ENCODE measurements around the gene DGKZ.

The DGKZ gene

DNA sequence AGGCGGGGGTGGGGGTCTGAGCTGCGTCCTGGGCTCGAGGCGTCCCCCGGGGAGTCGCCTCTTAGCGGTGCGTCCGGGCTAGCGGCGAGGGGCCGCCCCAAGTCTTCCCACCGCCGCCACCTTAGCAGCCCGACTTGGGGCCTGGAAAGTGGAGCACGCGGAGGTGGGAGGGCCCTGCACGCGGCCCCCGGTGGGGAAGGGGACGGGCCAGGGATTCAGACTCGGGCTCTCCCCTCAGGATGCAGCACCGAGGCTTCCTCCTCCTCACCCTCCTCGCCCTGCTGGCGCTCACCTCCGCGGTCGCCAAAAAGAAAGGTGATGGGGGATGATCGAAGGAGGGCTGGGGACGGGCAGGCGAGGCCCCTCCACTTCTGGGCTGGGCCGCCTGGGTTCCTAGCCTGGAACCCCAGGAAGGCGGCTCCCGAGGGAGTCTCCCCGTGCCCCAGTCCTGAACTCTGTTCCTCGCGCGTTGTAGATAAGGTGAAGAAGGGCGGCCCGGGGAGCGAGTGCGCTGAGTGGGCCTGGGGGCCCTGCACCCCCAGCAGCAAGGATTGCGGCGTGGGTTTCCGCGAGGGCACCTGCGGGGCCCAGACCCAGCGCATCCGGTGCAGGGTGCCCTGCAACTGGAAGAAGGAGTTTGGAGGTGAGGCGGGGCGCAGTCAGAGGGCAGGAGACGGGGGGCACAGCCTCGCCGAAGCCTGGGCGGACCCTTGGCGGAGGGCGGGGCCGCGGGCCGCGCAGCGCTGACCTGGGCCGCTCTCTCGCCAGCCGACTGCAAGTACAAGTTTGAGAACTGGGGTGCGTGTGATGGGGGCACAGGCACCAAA, 34.8 kb downstream of the DGKZ start:
- no peak for DNase-seq (ENCODE audit: low read depth)

DNA sequence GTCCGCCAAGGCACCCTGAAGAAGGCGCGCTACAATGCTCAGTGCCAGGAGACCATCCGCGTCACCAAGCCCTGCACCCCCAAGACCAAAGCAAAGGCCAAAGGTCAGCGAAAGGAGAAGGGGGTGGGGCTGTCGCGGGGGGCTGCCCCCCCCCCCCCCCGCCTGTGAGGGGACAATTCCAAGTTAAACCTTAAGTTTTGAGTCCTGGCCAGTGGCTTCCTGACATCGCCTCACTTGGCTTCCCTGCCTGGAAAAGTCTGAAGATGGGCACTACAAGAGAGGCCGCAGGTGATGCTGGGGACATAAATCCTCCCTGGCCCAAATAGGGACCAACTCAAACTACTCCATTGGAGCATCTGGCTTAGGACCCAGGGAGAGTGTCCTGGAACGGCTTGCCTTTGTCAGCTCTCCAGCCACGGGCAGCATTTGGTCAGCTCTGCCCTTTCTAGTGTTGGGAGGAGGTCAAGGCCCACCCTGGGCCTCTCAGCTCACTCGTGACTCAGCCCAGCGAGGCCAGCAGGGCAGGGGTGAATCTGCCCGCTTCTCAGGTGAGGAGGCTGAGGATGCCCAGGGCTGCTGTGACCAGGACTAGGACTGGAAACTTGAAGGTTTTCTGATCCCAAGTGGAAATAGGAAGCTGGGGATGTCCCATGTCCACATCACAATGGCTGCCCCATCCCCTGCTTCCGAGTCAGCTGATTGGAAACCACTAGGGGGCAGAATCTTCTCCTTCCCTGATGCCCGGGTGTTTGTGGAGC, 35.6 kb downstream of the DGKZ start:
- DNase-seq (ENCODE audit: low read depth): no peak

DNA sequence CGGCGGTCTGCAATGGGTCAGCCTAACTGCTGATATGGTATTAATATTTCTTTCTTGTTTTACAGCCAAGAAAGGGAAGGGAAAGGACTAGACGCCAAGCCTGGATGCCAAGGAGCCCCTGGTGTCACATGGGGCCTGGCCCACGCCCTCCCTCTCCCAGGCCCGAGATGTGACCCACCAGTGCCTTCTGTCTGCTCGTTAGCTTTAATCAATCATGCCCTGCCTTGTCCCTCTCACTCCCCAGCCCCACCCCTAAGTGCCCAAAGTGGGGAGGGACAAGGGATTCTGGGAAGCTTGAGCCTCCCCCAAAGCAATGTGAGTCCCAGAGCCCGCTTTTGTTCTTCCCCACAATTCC, 36.1 kb downstream of the DGKZ start:
- DNase-seq (ENCODE audit: low read depth): no peak

DNA sequence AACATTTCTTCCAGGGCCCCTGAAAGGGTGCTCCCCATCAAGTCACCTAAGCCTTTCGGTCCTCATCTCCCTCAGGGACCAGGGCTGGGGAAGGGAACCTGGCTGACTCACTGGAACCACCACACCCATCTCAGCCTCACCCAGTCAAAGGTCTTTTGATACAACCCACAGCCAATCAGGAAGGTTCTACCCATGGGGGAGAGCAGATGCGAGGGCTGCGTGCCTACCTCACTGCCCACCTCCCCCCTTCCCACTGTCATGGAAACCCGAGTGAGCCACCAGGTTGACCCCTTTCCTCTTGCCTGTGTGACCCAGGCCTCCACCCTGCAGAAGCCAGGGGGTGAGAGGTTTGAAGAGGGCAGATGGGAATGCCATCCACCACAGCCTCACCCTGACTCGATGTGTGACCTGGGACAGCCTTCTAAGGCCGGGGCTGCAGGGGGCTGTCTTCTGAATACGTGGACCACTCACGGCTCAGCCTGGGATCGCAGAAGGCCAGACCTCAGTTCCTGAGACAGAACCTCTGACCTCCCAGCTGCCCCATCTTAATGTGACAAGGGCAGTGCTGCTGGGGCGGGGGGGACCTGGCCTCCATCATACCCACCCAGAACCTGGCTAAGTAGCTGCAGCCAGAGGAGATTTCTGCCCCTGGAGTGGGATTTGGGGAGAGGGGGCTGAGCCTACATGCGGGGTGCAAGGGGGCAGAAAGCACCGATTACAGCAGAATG, 36.9 kb downstream of the DGKZ start:
- no peak for DNase-seq (ENCODE audit: low read depth)

DNA sequence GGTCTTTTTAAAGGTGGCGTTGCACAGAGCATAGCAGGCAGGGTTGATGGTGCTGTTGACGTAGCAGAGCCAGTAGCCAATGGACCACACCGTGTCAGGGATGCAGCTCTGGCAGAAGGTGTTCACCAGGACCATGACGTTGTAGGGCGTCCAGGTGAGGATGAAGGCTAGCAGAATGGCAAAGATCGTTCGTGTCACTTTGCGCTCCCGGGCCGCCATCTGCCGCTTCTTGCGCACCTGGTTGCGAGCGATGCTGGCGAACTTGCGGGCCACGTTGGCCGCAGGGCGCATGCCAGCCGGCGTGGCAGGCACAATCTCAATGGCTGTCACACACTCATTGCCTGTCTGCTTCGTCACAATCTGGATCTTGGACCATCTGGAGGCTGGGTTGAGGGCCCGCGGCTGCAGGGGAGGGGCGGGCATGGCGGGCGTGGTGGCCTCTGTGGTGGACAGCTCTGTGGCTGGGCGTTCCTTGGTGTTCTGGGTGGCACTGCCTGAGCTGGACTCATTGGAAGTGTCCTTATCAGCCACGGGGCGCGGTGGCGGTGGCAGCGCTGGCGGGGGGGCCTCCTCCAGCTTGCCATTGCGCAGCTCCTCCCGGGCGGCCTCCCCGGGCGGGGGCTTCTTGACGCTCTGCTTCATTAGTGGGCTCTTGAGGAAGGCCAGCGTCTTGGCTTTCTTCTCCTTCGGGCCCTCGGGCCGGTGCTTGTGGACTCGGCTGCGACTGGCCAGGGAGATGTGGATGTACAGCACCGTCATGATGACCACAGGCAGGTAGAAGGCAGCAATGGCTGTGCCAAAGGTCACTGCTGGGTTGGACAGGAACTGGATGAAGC, 38.1 kb downstream of the DGKZ start:
- DNase-seq (ENCODE audit: low read depth): no peak

DNA sequence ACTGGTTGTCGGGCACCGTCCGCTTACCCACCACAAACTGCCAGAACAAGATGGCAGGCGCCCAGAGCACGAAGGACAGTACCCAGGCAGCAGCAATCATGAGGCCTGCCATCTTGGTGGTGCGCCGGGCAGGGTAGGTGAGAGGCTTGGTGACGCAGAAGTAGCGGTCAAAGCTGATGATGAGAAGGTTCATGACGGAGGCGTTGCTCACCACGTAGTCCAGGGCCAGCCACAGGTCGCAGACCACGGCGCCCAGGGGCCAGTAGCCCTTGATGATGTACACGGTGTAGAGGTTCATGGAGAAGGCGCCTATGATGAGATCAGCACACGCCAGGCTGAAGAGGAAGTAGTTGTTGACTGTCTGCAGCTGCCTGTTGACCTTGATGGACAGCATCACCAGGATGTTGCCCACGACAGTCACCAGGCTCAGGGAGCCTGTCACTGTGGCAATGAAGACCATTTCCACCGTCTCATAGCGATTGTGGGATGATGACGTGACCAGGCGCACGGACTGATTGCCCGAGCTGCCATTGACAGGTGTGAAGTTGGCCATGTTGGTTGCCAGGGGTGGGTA, 38.8 kb downstream of the DGKZ start:
- no peak for DNase-seq (ENCODE audit: low read depth)

DNA sequence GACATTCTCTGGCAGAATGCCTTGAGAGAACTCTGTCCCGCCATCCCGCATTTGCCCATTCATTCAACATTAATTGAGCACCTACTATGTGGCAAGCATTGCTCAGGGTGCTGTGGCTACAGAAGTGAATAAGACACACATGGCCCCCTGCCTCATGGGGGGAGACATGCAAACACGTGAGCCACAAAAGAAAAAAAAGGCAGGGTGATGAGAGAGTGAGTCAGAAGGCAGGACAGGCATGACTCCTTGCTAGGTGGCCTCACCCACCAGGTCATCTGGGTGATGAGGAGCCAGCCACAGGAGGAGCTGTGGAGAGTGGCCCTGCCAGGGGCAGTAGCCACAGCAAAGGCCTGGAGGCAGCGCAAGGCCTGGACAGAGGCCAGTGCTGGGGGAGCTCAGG, 39.4 kb downstream of the DGKZ start:
- no peak for DNase-seq (ENCODE audit: low read depth)

DNA sequence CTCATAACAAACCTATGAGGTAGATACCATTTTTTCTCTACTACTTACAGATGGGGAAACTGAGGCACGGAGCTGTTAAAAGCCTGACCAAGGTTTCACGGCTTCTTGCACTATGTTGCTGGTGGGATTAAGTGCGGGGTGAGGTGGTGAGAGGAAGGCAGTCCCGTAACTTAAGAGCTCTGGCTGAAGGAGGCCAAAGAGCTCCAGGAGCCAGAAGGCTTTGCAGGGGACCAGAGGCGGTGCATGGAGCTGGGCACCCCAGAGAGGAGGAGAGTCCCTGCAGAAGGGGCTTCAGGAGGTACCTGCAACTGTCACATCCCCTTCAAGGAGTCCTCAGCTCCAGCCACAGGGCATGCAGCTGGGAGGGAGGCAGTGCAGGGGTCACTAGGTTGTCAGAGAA, 40.2 kb downstream of the DGKZ start:
- DNase-seq (ENCODE audit: low read depth): no peak

DNA sequence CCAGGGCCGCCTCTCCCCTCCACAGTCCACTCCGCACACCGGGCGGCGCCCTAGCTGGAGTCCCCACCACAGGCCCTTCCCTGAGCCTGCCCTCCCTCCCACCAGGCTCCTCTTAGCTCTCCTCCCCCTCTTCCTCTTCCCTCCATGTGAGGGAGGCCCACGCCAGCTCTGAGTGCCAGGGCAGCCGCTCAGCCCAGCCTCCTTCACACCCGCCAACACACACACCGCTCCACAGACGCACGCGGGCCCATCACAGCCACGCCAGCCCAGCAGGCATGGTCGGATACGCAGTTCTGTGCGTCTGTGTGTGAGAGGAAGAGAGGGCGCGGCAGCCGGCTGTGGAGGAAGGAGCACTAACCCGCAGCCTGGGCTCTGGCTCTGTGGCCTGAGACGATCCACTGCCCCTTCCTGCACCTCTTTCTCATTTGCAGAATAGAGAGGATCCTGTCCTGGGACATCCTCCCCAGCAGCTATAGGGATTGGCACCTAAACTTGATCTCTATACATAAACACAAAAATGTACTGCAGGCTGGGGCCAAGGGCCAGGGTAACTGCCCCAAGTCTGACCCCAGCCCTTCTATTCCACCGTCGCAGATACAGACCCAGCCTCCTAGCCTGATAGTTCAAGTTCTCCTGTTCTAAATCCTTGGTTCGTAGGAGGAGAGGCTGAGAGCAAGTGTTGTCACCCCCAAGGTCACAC, 40.8 kb downstream of the DGKZ start:
- no peak for DNase-seq (ENCODE audit: low read depth)

DNA sequence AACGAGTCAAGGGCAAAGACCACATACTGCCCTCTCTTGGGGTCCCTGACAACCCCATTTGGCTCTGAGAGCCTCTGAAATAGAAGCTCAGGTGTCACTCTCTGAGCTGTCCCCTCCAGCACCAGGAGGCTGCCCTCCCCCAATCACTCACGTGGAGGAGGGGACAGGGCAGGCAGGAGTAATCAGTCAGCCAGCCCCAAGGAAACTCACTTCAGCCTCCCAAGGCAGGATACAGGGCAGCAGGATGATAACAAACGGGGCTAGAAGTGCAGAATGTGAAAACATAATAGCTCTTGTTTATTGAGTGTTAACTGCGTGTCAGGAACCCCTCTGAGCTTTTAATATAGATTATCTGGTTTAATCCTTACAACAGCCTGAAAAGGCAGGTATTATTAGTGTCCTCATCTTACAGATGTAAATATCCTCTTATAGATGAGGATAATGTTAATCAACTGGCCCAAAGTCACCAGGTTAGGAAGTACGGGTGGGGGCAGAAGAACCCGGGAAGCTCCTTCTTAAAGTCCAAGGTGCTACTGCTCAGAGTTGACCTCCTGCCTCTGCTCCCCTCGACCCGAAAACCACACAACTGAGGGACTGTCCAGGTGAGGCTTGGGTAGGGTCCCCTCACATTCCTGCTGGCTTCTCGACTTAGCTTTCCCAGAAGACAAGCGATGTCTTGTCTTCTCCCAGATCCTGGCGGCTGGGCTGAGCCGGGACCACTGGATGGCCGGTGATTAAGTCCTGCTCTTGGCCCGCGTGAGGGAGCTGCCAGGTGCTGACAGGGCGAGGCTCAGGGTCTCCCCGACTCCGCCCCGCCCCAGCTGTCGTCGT, 41.6 kb downstream of the DGKZ start:
- no peak for DNase-seq (ENCODE audit: low read depth)

DNA sequence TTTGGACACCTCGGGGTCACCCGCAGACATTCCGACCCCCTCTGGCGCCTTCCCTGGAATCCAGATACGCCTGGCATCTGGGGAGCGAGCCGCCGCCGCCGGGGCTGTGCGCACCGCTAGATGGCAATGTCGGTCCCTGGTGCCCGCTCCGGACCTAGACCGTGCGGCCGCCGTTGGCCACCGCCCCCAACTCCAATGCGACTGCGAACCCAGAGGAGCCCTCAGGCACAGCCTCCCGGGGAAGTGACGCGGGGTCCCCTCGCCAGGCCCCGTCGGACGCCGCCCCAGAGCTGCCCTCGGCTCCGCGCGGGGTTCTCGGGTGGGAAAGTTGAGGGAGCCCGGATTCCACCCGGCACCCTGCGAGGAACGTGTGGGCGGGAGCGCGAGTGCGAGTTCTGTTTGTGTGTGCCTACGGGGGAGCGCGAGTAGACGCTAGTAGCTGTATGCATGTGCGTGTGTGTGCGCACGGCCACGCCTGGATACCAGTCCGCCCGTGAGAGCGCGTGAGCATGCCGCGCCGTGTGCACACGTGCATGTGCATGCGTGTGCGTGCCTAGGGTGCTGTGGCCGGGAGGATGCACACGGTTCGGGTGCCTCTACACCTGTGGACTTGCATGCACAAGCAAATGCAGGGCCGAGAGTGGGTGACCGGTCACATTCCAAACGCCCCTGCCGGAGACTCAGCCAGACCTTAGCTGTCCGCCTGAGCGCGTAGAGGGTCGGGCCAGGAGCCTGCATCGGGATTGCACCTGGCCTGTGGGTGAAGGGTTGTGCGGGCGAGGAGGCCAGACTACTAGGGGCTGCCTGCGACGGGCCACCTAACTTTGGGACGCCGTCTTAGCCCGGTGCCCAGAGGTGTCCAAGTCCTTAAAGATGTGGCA, 42.4 kb downstream of the DGKZ start:
- no peak for DNase-seq (ENCODE audit: low read depth)

DNA sequence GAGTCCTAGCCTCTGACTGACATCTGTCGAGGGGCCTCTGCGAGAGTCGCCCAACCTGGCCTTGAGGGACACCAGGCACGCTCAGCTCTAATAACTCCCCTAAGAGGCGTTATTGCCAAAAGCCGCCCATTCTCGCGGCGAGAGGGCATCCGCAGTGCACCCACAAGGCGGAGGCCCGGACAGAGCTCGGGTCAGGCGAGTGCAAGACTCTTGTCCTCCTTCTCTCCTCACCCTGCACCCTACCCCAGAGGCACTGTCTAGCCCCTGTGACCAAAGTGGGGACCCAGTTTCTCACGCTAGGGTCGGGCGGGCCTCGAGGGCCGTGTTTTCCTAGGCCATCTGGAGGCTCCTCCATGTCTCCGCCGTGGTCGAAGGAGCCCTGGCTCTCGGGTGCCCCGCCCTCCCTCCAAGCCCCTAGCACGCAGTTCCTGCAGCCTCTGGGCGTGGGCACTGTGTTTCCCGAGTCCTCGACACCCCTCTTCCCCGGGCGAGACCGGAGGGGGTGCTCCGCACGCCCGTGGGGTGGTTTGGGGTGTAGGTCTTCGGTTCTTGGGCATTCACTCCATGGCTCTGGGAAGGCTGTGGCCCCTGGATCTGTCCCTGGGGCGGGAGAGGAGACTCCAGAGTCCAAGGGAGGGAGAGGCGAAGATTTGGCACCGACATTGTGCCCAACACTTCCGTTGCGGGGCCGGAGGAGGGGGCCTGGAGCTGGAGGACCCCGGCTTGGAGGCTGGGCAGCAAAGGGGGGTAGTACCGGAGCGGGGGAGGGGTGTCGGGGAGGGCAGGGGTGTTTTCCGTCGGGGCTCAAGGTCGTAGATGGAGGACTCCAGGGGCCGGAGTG, 43.3 kb downstream of the DGKZ start:
- no peak for DNase-seq (ENCODE audit: low read depth)

DNA sequence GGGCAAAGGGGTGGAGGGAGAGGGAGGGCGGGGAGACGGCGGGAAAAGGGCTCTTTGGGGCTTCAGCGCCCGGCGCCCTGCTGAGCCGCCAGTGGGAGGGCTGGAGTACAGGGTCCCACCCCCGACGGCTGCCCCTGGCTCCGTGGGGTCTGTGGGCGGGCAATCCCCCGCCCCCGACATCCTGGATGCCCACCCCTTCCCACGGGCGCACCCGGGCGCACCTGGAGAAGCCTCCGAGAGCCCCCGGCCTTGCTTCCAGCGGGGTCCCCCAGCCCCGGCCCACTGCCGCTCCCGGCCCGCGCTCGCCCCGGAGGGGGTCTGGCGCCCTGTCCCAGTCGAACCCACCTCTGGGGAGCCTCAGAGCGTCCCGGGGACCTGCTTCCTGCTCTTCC, 43.9 kb downstream of the DGKZ start:
- DNase-seq (ENCODE audit: low read depth): no peak

DNA sequence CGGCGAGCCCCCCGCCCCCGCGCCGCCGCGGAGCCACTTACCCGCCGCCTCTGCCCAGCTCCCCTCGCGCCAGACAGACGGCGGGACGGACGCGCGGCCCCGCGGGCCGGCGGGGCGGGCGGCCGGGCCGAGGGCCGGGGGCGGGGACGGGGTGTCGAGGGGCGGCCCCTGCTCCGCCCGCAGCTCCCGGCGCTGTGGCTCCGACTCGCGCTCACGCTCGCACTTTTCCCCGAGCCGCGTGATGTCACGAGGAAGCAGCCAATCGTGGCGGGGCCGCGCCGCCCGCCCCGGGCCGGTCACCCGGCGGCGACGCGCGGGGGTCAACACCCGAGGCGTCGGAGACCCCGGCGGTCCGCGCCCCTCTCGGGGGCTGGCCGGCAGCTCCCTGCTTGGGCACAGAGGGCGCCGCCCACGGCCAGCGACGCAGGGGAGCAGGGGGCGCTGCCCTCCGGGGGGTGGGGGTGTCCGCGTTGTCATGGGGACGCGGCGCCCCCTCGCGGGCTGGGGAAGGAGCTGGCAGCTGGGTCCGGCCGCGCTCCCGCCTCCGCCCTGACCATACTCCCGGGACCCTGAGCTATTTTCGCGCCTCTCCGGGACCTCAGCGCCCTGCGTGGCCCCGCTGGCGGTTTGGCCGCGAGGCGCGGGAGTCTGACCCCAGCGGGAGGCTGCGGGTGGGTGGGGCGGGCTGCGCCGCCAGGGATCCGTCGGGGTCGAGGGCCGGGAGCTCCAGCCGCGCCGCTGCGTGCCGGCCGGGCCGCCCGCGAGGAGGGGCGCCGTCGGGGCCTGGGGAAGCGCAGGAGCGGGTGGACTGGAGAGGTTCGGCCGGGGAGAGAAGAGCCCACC, 44.5 kb downstream of the DGKZ start, which contains the start of gene CHRM4:
CHRM4 (minus strand) TSS at position 199 of the 843 bp plus-strand sequence. CDS start 5,219 bp downstream, outside the sequence.
- no peak for DNase-seq (ENCODE audit: low read depth)

DNA sequence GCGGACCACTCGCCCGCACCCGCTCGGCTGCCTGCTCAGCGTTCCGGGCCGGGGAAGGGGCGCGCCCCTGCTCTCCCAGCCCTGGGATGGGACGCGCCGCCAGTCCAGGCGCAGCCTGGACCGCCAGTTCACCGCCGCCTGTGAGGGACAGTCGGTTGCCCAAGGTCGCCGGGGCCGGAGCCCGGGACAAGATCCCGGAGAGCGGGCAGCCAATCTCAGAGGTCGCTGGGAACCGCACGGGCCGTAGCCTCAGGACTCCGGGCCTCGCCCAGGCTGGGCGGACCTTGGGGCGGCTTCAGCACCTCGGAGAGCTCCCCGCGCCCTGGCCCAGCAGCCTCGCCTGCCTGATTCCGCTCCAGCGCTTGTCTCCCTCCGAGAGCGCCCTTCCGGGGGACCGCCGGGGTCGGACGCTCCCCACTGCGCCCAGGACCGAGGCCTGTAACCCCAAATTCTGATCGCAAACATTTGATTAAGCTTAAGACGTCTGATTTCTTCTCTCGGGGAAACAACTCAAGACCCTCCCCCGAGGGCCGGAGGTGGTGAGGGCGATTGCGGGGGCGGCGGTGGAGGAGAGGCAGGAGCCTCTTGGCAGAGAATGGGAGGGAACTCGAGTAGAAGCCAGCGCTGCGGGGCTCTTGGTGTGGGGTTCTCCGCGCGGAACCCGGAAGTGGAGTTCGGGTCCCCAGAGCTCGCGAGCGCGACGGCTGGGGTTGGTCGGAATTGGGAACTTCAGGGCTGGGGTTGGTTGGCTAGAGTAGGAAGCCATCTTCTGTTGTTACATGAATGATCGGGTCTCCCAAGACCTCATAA, 45.4 kb downstream of the DGKZ start:
- DNase-seq (ENCODE audit: low read depth): no peak

DNA sequence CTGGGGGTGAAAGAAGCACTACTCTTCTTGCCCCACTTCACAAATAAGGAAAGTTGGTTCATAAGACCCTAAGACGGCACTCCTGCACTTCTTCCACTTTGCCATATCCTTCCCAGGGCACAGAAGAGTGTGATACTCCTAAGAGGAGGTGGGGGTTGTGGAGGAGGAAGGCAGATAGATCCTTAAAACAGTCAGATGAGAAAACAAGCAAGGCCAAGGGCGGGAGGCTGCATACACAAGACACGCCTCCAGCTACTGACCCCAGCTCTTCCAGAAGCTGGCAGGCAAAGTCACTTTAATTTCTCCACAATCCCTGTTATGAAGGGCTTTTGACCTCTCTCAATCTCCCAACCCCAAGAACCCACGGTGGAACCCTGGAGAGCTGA, 46.0 kb downstream of the DGKZ start:
- no peak for DNase-seq (ENCODE audit: low read depth)
